GM19238 (cell line): ENCODE results near the gene IL3RA.
"Not testable (repeated sequence)": the region's sequence is repeated elsewhere in the genome, so short reads cannot be mapped to it uniquely, and the experiment has no call there.

Source experiments
- DNase-seq: peaks from one replicate; pipeline ENCODE4 v3.0.0; 2011; ENCODE audit warnings: low spot score; ENCODE audit not compliant: insufficient read length

IL3RA gene

GRCh38 chrX:1330605-1331004 lies 6.0 kb upstream of the IL3RA start:
- DNase-seq: no peak

DNA sequence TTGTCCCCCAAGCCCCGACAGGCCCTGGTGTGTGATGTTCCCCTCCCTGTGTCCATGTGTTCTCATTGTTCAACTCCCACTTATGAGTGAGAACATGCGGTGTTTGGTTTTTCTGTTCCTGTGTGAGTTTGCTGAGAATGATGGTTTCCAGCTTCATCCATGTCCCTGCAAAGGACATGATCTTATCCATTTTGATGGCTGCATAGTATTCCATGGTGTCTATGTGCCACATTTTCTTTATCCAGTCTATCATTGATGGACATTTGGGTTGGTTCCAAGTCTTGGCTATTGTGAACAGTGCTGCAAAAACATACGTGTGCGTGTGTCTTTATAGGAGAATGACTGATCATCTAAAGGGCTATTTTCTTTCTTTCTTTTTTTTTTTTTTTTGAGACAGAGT lies 4.2 kb upstream of the IL3RA start:
- DNase-seq: not testable (repeated sequence)

GRCh38 chrX:1334854-1335253 lies 1.7 kb upstream of the IL3RA start:
- DNase-seq: no peak

DNA sequence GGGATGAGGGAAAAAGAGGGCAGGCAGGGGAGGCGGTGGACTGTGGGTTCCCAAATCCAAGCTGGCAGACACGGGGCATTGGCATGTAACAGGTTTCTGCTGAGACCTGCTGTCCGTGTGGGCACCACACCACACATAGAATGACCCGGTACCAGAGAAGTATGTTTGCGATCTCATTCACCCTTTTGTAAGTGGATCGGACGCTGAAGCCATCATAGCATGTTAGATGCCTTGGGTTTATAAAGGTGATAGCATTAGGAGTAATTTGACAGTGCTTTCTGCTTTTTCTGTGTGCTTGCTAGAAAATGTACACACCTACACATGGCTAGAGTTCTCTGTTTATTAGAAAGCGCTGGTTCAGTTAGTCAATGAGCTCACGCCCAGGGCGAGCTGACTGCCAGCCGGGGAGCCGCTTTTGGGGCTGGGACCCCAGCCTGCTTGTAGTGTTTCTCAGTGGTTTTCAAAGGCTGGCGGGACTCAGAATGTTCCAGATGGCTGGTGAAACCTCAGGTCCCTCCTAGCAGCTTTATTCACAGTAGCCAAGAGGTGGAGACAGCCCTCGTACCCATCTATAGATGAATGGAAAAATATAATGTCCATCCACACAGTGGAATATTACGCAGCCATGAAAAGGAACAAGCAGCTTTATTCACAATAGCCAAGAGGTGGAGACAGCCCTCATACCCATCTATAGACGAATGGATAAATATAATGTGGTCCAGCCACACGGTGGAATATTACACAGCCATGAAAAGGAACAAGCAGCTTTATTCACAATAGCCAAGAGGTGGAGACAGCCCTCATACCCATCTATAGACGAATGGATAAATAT lies 579 bp downstream of the IL3RA start:
- DNase-seq: no peak

DNA sequence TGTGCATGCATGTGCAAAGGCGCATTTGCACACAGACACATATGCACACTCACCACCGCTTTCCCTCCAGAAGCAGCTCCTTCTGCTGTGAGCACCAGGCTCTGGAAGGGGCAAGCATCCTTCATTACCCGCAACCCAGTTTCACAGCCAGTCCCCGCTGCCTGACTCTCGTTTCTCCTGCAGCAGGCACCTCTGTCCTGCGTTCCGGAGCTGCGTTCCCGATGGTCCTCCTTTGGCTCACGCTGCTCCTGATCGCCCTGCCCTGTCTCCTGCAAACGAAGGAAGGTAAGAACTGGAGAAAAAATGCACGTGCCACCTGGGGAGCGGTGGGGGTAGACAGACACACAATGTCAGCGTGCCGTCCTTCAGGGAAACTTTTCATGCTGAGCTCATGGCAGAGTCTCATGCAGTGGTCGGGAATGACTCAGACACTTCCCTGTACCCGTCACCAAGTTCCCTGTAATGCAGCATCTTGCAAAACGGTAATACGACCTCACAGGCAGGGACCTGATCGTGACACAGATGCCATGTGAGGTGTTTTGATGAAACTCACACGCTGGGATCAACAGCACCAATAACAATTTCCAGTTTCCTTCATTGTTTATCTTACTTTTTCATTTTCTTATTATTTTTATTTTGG lies 5.1 kb downstream of the IL3RA start:
- no peak for DNase-seq

GRCh38 chrX:1349606-1350005 lies 13.0 kb downstream of the IL3RA start:
- not testable (repeated sequence) for DNase-seq

GRCh38 chrX:1351981-1352714 lies 15.6 kb downstream of the IL3RA start:
- DNase-seq: no peak

DNA sequence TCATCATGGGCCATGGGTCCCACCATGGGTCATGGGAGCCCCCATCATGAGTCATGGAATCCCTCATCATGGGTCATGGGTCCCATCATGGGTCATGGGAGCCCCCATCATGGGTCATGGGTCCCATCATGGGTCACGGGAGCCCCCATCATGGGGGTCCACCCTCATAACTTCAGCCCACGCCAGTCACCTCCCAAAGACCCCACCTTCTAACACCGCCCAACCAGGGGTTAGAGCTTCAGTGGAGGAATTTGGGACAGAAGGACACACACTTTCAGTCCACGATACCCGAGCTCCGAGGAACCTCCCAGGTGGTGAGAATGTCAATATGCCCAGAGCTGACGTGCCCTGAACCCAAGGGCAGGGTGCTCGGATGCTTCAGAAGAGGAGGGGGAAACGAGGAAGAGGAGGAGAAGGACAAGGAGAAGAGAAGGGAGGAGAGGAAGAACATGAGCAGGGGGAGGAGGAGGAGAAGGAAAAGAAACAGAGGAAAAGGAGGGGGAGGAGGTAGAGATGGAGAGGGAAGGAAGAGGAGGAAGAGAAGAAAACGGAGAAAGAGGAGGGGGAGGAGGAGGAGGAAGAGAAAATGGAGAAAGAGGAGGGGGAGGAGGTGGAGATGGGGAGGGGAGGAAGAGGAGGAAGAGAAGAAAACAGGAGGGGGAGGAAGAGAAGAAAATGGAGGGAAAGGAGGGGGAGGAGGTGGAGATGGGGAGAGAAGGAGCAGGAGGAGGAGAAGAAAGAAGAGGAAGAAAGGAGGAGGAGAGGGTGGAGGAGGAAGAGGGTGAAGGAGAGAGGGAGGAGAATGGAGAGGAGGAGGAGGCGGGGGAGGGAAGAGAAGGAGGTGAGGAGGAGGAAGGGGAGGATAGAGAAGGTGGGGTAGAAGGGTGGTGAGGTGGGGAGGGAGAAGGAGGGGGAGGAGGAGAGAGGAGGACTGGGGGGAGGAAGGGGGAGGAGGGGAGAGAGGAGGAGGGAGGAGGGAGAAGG lies 17.7 kb downstream of the IL3RA start:
- DNase-seq: no peak

- no peak for DNase-seq
Measured at GRCh38 chrX:1355131-1356046, 18.8 kb downstream of the IL3RA start.

DNA sequence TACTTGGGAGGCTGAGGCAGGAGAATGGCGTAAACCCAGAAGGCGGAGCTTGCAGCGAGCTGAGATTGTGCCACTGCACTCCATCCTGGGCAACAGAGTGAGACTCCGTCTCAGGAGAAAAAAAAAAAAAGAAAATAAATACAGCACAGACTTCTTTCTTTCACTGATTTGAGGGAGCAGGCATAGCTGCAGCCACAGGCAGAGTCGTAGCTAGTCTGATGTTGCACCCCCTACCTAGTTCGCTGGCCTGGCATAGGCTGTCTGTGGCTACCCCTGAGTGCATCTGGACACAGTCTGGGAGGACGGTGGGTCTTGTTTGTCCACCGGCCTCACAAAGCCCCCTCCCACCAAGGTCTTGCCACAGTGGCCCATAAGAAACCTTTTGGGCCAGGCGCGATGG lies 21.4 kb downstream of the IL3RA start:
- DNase-seq: no peak

DNA sequence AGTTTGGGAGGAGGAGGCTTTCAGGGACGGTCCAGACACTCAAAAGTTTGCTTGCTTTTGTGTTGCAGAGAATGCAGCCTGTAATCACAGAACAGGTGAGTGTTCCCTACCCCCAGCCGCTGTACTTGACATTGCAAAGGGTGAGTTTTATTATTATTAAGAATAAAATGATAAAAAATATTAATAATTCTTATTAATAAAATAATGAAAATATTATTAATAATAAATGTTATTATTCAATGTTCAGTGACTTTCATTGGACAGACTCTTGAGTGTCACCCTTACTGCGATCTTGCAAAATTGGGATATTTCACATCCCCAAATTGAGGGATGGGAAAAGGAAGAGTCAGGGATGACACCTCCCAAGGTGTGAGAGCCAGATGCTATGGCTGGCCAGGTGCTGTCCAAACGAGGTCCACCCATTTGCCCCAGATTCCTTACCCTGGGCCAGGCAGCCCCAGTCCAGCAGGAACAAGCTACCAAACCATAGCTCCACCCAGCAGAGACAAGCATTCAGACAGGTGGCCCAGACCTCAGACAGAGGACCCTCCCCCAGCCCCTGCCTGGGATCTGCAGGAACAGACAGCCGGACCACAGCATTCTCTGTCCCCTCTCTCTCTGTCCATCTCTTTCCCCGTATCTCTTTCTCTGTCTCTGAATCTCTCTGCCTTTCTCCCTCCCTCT lies 22.4 kb downstream of the IL3RA start:
- no peak for DNase-seq

GRCh38 chrX:1359477-1359873 lies 22.9 kb downstream of the IL3RA start:
- DNase-seq: no peak

- no peak for DNase-seq
Measured at GRCh38 chrX:1360171-1360570, 23.6 kb downstream of the IL3RA start.

- DNase-seq: no peak
Measured at GRCh38 chrX:1361275-1361674, 24.7 kb downstream of the IL3RA start.

DNA sequence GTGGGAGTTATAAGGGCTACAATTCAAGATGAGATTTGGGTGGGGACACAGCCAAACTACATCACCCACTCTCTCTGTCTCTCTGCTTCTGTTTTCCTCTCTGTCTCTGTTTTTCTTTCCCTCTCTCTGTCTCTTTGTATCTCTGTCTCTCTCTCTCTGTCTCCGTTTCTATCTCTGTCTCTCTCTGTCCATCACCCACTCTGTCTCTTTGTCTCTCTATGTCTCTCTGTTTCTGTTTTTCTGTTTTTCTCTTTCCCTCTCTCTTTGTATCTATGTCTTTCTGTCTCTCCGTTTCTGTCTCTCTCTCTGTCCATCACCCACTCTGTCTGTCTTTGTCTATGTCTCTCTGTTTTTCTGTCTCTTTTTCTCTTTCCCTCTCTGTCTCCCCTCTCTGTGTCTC lies 25.3 kb downstream of the IL3RA start:
- no peak for DNase-seq

DNA sequence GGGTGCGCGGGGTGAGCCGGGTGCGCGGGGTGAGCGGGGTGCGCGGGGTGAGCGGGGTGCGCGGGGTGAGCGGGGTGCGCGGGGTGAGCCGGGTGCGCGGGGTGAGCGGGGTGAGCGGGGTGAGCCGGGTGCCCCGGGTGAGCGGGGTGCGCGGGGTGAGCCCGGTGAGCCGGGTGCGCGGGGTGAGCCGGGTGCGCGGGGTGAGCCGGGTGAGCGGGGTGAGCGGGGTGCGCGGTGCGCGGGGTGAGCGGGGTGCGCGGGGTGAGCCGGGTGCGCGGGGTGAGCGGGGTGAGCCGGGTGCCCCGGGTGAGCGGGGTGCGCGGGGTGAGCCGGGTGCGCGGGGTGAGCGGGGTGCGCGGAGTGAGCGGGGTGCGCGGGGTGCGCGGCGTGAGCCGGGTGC lies 29.8 kb downstream of the IL3RA start:
- not testable (repeated sequence) for DNase-seq

GRCh38 chrX:1368385-1368698 lies 31.8 kb downstream of the IL3RA start:
- no peak for DNase-seq

DNA sequence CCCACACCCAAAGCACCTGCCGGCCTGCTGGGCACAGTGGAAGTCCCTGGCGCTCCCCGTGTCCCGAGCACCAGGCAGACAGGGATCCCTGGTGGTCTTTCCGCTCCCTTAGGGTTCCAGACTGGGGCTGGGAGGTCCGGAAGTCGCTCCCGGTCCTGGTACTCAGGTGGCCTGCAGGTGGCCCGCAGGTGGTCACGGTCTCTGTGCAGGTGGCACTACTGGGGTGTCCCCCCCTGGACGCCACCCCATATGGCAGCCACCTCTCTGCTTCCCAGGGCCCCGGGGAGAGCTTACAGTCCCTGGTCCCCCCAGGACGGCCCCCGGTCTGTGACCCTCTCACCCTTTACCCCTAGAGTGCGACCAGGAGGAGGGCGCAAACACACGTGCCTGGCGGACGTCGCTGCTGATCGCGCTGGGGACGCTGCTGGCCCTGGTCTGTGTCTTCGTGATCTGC lies 41.7 kb downstream of the IL3RA start:
- DNase-seq: no peak

DNA sequence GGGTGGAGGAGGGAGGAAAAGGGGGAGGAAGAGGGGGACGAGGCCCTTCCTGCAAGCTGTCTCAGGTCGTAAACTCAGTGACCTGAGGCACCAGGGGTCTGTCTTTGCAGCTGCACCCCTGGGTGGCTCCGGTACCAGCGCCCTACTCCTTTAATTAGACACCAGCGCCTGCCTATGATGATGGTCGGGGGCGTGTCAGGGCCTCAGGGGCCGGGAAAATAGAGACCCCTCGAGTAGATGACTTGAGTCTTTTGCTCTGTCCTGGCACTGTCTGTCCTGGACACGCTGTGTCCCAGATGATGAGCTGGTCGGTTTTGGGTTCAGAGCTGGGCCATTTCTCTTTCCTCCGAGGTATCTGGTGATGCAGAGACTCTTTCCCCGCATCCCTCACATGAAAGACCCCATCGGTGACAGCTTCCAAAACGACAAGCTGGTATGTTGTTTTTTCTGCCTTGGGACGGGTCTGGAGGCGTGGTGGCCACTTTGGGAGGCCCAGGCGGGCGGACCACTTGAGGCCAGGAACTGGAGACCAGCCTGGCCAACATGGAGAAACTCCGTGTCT lies 44.2 kb downstream of the IL3RA start:
- no peak for DNase-seq
